Astrocyte (in vitro differentiated cells and primary cell): ENCODE measurements around the gene GALK2.

Experiments used
- EZH2 ChIP-seq: IDR thresholded peaks from 2 replicates; pipeline ENCODE4 v1.6.1; 2012; ENCODE audit warnings: mild to moderate bottlenecking, low read length, inconsistent platforms; ENCODE audit not compliant: insufficient read depth
- TF ChIP-seq, protein P1 (sequence below): IDR thresholded peaks from 2 replicates; pipeline ENCODE4 v1.5.1; 2011; ENCODE audit warnings: low read depth, mild to moderate bottlenecking, inconsistent platforms, low read length, moderate library complexity; ENCODE audit not compliant: insufficient read depth

DNA sequence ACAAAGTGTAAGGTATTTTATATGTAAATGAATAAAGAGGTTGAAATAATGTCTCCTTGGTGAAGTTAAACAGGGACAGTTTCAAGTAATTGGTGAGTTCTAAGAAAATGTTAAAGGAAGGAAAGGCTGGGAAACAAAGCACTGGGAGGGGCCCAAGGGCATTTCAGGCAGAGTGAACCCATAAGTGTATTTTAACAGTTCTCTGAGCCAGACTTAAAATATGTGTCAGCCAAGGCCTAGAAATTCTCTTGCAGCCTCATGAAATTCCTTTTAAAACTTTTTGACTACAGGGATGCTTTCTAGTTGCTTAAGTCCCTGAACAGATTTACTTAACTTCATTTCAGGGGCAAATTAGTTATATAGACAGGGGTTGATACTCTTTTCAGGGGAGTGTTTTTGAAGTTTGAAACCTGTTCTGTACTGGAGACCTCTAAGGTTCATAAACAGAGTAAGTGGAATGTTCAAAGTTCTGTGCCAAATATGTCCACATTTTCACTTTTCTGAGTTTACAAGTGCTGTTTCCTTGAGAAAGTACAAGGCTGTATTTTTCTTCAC lies 77.6 kb downstream of the GALK2 start:
- TF ChIP-seq, protein P1, sequence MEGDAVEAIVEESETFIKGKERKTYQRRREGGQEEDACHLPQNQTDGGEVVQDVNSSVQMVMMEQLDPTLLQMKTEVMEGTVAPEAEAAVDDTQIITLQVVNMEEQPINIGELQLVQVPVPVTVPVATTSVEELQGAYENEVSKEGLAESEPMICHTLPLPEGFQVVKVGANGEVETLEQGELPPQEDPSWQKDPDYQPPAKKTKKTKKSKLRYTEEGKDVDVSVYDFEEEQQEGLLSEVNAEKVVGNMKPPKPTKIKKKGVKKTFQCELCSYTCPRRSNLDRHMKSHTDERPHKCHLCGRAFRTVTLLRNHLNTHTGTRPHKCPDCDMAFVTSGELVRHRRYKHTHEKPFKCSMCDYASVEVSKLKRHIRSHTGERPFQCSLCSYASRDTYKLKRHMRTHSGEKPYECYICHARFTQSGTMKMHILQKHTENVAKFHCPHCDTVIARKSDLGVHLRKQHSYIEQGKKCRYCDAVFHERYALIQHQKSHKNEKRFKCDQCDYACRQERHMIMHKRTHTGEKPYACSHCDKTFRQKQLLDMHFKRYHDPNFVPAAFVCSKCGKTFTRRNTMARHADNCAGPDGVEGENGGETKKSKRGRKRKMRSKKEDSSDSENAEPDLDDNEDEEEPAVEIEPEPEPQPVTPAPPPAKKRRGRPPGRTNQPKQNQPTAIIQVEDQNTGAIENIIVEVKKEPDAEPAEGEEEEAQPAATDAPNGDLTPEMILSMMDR: no peak
- TF ChIP-seq EZH2: no peak
